Caki2 (cell line): ENCODE measurements around the gene FIS1. TPM values are rescaled to one million over a fixed set of nuclear protein-coding genes. Genes with fewer than 3 reads are reported as not detected.

ENCODE experiments used
- DNase-seq: peaks from one replicate; pipeline ENCODE4 v3.0.0-alpha.2; 2015; ENCODE audit warnings: low read depth
- in situ Hi-C: cut with HindIII; loops from 2 replicates; pipeline ENCODE4 v1.10.0; 2016; ENCODE audit warnings: low sequenced_read_pairs, low pct_unique_long_range_greater_than_20kb, mixed read lengths
- total RNA-seq: library from RNA; depleted of rRNA; stranded (reverse); fragments of >200 nt; shearing (Covaris generic); gene quantifications from 2 replicates; pipeline ENCODE4 v1.2.3, GENCODE V29; 2014; ENCODE audit warnings: low replicate concordance; rRNA removed

Gene FIS1
- total RNA-seq, 1 experiment from 2014 or later: 156 TPM

DNA sequence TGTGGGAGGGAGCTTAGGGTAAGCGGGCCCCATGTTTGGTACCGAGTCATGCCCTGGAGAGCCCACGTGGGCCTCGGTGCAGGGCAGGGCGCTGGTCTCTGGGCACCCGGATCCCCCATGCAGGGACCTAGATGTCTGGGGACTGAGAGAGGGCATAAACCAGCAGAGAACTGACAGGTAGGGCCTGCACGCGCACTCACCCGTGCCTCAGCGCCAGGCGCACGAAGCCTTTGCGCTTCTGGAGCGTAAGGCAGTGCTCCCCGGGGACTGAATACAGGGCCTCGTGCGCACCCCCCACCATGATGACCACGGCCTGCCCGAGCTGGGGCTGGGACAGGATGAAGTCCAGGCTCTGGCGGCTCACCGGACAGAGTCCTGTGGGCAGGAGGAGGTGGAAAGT is 46.9 kb downstream of the FIS1 start:
- in situ Hi-C loops: no loop called here

DNA sequence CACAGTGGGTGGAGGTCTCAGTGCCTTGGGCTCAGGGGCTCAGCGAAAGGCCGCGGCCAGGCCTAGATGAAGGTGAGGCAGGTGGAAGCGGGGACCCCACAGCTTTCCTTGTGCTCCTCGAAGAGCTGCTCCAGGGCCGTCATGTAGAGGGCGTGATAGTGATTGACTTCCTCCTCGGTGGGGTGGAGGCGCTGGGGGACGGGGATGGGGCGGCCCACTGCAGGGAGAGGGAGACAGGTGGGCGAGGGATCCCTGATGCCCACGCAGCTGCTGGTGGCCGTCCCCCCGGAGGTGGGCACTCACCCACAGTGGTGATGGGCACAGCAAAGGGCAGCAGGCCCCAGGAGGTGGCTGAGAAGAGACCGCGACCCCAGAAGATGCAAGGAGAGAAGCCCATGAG is 49.0 kb downstream of the FIS1 start:
- no peak for DNase-seq
- in situ Hi-C loops: no loop called here

More for the DNA sequence above, 46.9 kb downstream of the FIS1 start:
- DNase-seq: no peak

Other genes with a start within 250 kb of the FIS1 start
- gene MUC17, start 225.0 kb downstream of the FIS1 start, total RNA-seq: not detected in 2 replicates
- gene TRIM56, start 159.6 kb downstream of the FIS1 start, total RNA-seq: 4.1 and 6.8 TPM in 2 replicates
- 36.7 and 42.4 TPM in 2 replicates for gene SERPINE1, start 118.0 kb downstream of the FIS1 start, total RNA-seq
- 296 and 312 TPM in 2 replicates for gene AP1S1, start 90.6 kb downstream of the FIS1 start, total RNA-seq
- 0.14 and 0.74 TPM in 2 replicates for gene VGF, start 79.5 kb downstream of the FIS1 start, total RNA-seq
- gene NAT16, start 64.8 kb downstream of the FIS1 start, total RNA-seq: not detected in 2 replicates
- not detected in 2 replicates for gene MOGAT3, start 44.0 kb downstream of the FIS1 start, total RNA-seq
- 33.6 and 68.2 TPM in 2 replicates for gene PLOD3, start 27.5 kb downstream of the FIS1 start, total RNA-seq
- gene ZNHIT1, start 26.9 kb downstream of the FIS1 start, total RNA-seq: 84.0 and 106 TPM in 2 replicates
- 0.81 and 0.93 TPM in 2 replicates for gene CLDN15, start 7.3 kb downstream of the FIS1 start, total RNA-seq
- 36.6 and 58.1 TPM in 2 replicates for gene IFT22, start 76.7 kb upstream of the FIS1 start, total RNA-seq
- 1.1 and 1.7 TPM in 2 replicates for gene COL26A1, start 117.8 kb upstream of the FIS1 start, total RNA-seq